Heart right ventricle (tissue), 16 donors: ENCODE measurements around the gene LRRC15. TPM values are rescaled to one million over a fixed set of nuclear protein-coding genes. Genes with fewer than 3 reads are reported as not detected.

Experiments
- ATAC-seq, 8 donors: fragments of 200-7000 bp; cut with Tn5 transposase; one replicate each; pipeline ENCODE4 v1.9.1; 2020; ENCODE audit warnings: mild to moderate bottlenecking in 8 of 8, moderate library complexity in 8 of 8, moderate number of reproducible peaks in 1 of 8
- DNase-seq, 2 donors: peaks; one replicate each; pipeline ENCODE4 v3.0.0-alpha.2; 2020
- H3K27ac ChIP-seq, 10 donors: fragments of 200-600 bp; sonication (generic) in 2 of 10; one replicate each; pipeline versions ENCODE4 v1.5.0 to v1.8.0; 2020 to 2022; ENCODE audit warnings: mild to moderate bottlenecking in 3 of 10
- H3K27me3 ChIP-seq, 7 donors: fragments of 200-600 bp; one replicate each; pipeline ENCODE4 v1.8.0; 2021 to 2022; ENCODE audit warnings: mild to moderate bottlenecking in 2 of 7
- H3K36me3 ChIP-seq, 9 donors: fragments of 200-600 bp; sonication (generic) in 1 of 9; one replicate each; pipeline versions ENCODE4 v1.5.0 to v1.8.0; 2020 to 2022; ENCODE audit warnings: mild to moderate bottlenecking in 2 of 9
- H3K4me1 ChIP-seq, 9 donors: fragments of 200-600 bp; sonication (generic) in 1 of 9; one replicate each; pipeline versions ENCODE4 v1.5.0 to v1.8.0; 2020 to 2022; ENCODE audit warnings: mild to moderate bottlenecking in 4 of 9
- H3K4me3 ChIP-seq, 10 donors: fragments of 200-600 bp; sonication (generic) in 2 of 10; one replicate each; pipeline versions ENCODE4 v1.5.0 to v1.8.0; 2020 to 2022; ENCODE audit warnings: mild to moderate bottlenecking in 7 of 10, moderate library complexity in 2 of 10
- H3K9me3 ChIP-seq, 11 donors: fragments of 200-600 bp in 10 of 11; sonication (generic) in 2 of 11; one replicate each; pipeline versions ENCODE4 v1.5.0 to v1.8.0; 2013 to 2022; ENCODE audit warnings: mild to moderate bottlenecking in 2 of 11, control low read depth in 1 of 11, moderate library complexity in 1 of 11
- CTCF ChIP-seq, 9 donors: fragments of 200-600 bp; sonication (generic) in 2 of 9; IDR thresholded peaks; one replicate each; pipeline versions ENCODE4 v1.5.0 to v1.8.0; 2021 to 2022; ENCODE audit warnings: antibody characterized with exemption in 9 of 9, mild to moderate bottlenecking in 5 of 9, moderate library complexity in 1 of 9
- WGBS, 2 donors: extraction: QIAGEN DNeasy Blood & Tissue Kit; methylation state at CpG; one replicate each; pipeline ENCODE4 v1.1.7; 2013; ENCODE audit warnings: inconsistent platforms in 1 of 2; 5-methylcytosine and 5-hydroxymethylcytosine counted together
- intact Hi-C, 10 donors: fragments of 100-400 bp; cut with DNase I; formaldehyde crosslinking; loops; one replicate each; pipeline versions ENCODE4 v1.11.1 to v1.14.2; 2022
- polyA plus RNA-seq, 2 donors: library from polyadenylated mRNA; stranded (reverse); fragments of 200-250 nt; gene quantifications; one replicate each; pipeline ENCODE4 v1.2.3, GENCODE V29; 2013
- total RNA-seq, 10 donors: library from RNA; stranded (reverse); fragmentation: NEBNext Ultra II Directional in 3 of 10; extraction: Animal tissue kit (Norgen Biotek cat#: 25700) in 3 of 10; gene quantifications; one replicate each; pipeline versions ENCODE4 v1.2.1 to v1.2.4, GENCODE V29; 2021 to 2023
- donor health status: Arrhythmogenic right ventricular cardiomyopathy.
- donor health status: ischemic (EF 13 %, LVEDD 7.1; RV severe dilation, severe dysfunction).
- donor health status: healthy with polysubstance abuse.
- donor health status: DM: no; HTN: yes; CAD: no.
- donor health status: DM: no; HTN: no; CAD: no.
- donor health status: ischemic (EF 25% LVEDD 6.9; RV normal size, moderate dysfunction).
- donor health status: ischemic (EF 25% LVEDD 5.7; RV mildly dilated, moderate dysfunction).
- donor health status: healthy.
- donor health status: DM: yes; HTN: yes; CAD: no.
- donor health status: Ischemic cardiomyopathy.
- donor health status: ischemic (EF 35%, LVEDD 5.7; RV mildly dilated, moderate dysfunction).
- donor health status: nonischemic (EF 11% LVEDD 7.7; RV severe dilation, severe dysfunction).
- donor health status: DM: yes; HTN: yes; CAD: no.
- donor health status: PGD.
- donor health status: ischemic (EF 29% LVEDD 5.4; RV normal size, mild dysfunction).
- donor health status: nonischemic (EF 23%, LVEDD 6.1; RV moderate dilation, normal function).

LRRC15 gene
- total and polyA plus RNA-seq, 12 donors: 0.05 to 0.81 (median 0.21) TPM; not detected in 1

GRCh38 chr3:194326968-194327217 lies 42.6 kb downstream of the LRRC15 start:
- WGBS, 2 donors: 96 to 97% methylated on average over 2 of the region's 2 CpGs
- TF ChIP-seq CTCF (IDR thresholded peaks at IDR 0.05): no peak
- Histone ChIP-seq H3K27me3 (peaks cover 0 to 50% (median 41%) of the 10 kb centered on the region in 7 donors), H3K4me1 (peaks cover 0 to 33% (median 6%) of the 10 kb centered on the region in 9 donors), H3K4me3 (no peak overlapping the region), H3K9me3 (no peaks in the 10 kb centered on the region), H3K27ac (no peak overlapping the region), H3K36me3 (no peaks in the 10 kb centered on the region)
- ATAC-seq (no peak), DNase-seq (no peak)
- intact Hi-C loops: no loop called here

GRCh38 chr3:194326192-194326967 lies 43.2 kb downstream of the LRRC15 start:
- TF ChIP-seq CTCF (IDR thresholded peaks at IDR 0.05): no peak
- Histone ChIP-seq H3K27me3 (peaks cover 0 to 45% (median 37%) of the 10 kb centered on the region in 7 donors), H3K36me3 (no peaks in the 10 kb centered on the region), H3K4me1 (peaks cover 0 to 31% (median 6%) of the 10 kb centered on the region in 9 donors), H3K27ac (no peak overlapping the region), H3K4me3 (no peak overlapping the region), H3K9me3 (no peaks in the 10 kb centered on the region)
- DNase-seq (no peak), ATAC-seq (no peak)
- intact Hi-C loops: no loop called here
- 58 to 66% methylated on average over 15 of the region's 15 CpGs for WGBS, 2 donors

GRCh38 chr3:194325424-194326153 lies 44.0 kb downstream of the LRRC15 start:
- H3K36me3 ChIP-seq: no peaks in the 10 kb centered on the region
- TF ChIP-seq CTCF (IDR thresholded peaks at IDR 0.05): no peak
- DNase-seq (no peak), ATAC-seq (no peak)
- no peak overlapping the region for H3K4me3 ChIP-seq
- intact Hi-C loops: no loop called here
- no peak overlapping the region for H3K27ac ChIP-seq
- no peaks in the 10 kb centered on the region for H3K9me3 ChIP-seq
- peaks cover 0 to 24% (median 6%) of the 10 kb centered on the region in 9 donors for H3K4me1 ChIP-seq
- peaks cover 0 to 50% (median 30%) of the 10 kb centered on the region in 7 donors for H3K27me3 ChIP-seq
- 73 to 75% methylated on average over 15 of the region's 15 CpGs for WGBS, 2 donors

- no peak for TF ChIP-seq CTCF (IDR thresholded peaks at IDR 0.05)
- WGBS, 2 donors: 97 to 99% methylated on average over 3 of the region's 3 CpGs
- no peak overlapping the region for H3K27ac ChIP-seq
- H3K27me3 ChIP-seq: peaks cover 0 to 50% (median 31%) of the 10 kb centered on the region in 7 donors
- peaks cover 0 to 3% (median 0%) of the 10 kb centered on the region in 11 donors for H3K9me3 ChIP-seq
- ATAC-seq (no peak), DNase-seq (no peak)
- H3K4me1 ChIP-seq: peaks cover 0 to 18% (median 5%) of the 10 kb centered on the region in 9 donors
- intact Hi-C loops: no loop called here
- H3K4me3 ChIP-seq: no peak overlapping the region
- H3K36me3 ChIP-seq: no peaks in the 10 kb centered on the region
Observed at GRCh38 chr3:194324823-194325327, 44.7 kb downstream of the LRRC15 start.
